GM18861 (cell line): Measurements from ENCODE around the gene NUDT22.

Experiments
- ATAC-seq: cut with Tn5 transposase; IDR thresholded peaks from one replicate; pipeline ENCODE4 v1.9.1; 2021; ENCODE audit not compliant: unreplicated experiment

Gene NUDT22

DNA sequence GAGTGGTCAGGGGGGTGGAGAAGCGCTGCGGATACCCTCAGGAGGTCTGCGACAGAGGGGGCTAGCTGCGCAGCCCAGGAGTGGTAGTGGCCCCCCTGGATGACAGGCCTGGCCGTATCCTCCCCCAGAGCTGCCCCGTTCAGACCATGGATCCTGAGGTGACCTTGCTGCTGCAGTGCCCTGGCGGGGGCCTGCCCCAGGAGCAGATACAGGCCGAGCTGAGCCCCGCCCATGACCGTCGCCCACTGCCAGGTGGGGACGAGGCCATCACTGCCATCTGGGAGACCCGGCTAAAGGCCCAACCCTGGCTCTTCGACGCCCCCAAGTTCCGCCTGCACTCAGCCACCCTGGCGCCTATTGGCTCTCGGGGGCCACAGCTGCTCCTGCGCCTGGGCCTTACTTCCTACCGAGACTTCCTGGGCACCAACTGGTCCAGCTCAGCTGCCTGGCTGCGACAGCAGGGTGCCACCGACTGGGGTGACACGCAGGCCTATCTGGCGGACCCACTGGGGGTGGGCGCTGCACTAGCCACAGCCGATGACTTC, 505 bp downstream of the NUDT22 start:
- no peak for ATAC-seq

- no peak for ATAC-seq
Measured at GRCh38 chr11:64227405-64227956, 1.4 kb downstream of the NUDT22 start.

DNA sequence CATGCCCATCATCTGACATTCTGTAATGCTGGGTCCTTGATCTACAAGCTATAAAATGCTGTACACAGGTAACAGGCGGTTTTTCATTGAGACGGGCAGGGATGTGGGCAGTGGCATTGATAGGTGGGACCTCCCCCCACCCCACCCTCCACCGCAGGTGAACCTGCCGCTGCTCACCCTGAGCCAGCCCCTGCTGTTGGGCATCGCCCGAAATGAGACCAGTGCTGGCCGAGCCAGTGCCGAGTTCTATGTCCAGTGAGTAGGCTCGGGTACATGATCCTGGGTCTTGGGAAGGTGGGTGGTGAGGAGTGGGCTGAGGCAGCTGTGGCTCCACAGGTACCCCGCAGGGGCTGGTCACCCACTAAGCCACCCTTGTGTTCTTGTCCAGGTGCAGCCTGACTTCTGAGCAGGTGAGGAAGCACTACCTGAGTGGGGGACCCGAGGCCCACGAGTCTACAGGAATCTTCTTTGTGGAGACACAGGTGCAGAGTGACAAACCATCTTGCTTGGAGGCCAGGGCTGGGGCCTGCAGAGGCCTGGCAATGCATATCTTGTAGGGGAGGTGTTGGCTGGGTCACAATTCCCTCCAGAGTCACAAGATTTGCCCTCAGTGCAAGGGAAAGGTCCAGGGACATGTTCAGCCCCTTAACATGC, 3.1 kb downstream of the NUDT22 start:
- no peak for ATAC-seq

- no peak for ATAC-seq
Measured at GRCh38 chr11:64229744-64230170, 3.7 kb downstream of the NUDT22 start.

GRCh38 chr11:64230171-64230984, 4.3 kb downstream of the NUDT22 start, which contains the start of gene DNAJC4:
Gene DNAJC4, plus strand, starts transcription at chr11:64230548. Its CDS starts 307 bp downstream, at chr11:64230855.
- no peak for ATAC-seq

- no peak for ATAC-seq
Measured at GRCh38 chr11:64230985-64231365, 4.9 kb downstream of the NUDT22 start.

- no peak for ATAC-seq
Measured at GRCh38 chr11:64231546-64231945, 5.5 kb downstream of the NUDT22 start.

- ATAC-seq, result no peak
Measured at GRCh38 chr11:64232182-64232966, 6.3 kb downstream of the NUDT22 start.

- no peak for ATAC-seq
Measured at GRCh38 chr11:64232967-64233315, 6.9 kb downstream of the NUDT22 start.

- peak; percentile 30 for ATAC-seq
Measured at GRCh38 chr11:64233913-64234586, 8.0 kb downstream of the NUDT22 start, which contains the start of gene VEGFB. Gene VEGFB, plus strand, starts transcription at chr11:64234584. Its CDS starts 250 bp downstream, at chr11:64234834.

GRCh38 chr11:64234647-64235379, 8.7 kb downstream of the NUDT22 start:
- no peak for ATAC-seq

DNA sequence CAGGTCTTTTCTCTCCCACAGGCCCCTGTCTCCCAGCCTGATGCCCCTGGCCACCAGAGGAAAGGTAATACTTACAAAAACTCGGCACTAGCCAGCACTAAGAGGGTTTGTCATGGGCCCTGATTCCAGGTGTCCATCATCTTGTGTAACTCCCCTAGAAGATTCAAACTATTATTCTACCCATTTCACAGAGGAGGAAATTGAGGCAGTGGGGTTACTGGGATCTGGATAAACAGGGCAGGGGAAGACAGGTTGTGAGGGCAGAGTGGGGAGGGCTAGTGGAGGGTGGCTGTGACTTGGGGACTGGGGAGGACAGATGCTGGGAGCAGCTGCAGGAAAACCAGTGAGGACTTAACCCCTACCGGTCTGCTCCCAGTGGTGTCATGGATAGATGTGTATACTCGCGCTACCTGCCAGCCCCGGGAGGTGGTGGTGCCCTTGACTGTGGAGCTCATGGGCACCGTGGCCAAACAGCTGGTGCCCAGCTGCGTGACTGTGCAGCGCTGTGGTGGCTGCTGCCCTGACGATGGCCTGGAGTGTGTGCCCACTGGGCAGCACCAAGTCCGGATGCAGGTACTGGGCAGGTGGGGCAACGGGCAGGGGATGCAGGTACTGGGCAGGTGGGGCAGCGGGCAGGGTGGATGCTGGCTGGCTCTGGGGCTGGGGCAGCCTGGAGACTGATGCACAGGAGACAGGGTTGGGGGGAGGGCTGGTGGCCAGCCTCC, 9.5 kb downstream of the NUDT22 start:
- no peak for ATAC-seq

- no peak for ATAC-seq
Measured at GRCh38 chr11:64237484-64237951, 11.4 kb downstream of the NUDT22 start.

GRCh38 chr11:64238076-64238475, 12.0 kb downstream of the NUDT22 start:
- no peak for ATAC-seq

DNA sequence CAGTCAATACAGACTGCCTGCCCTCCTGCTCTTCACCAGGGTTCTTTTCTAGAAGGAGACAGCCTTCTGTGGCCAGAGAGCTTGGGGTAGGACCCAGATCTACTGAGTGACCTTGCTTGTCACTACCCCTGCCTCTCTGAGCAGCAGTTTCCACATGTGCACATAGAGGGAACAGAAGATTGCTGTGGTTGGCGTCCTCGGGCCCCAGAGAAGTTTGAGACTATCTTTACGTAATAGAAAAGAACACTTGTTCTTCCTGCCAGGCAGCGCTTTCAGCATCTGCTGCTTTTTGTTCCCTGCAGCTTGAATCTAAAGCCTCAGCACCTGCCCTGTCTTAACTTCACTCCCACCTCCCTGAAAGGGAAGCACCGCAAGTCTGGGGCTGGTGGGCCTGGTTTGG, 12.9 kb downstream of the NUDT22 start:
- ATAC-seq, result no peak

GRCh38 chr11:64239662-64240434, 13.8 kb downstream of the NUDT22 start:
- ATAC-seq, result no peak

GRCh38 chr11:64240435-64241240, 14.6 kb downstream of the NUDT22 start, which contains the start of gene FKBP2:
Gene FKBP2, plus strand, starts transcription at chr11:64241095. Its CDS starts 1,293 bp downstream, at chr11:64242388.
- ATAC-seq, result peak; percentile 45

- peak; percentile 50 for ATAC-seq
Measured at GRCh38 chr11:64241241-64241490, 15.1 kb downstream of the NUDT22 start.
